Activated CD4-positive, alpha-beta T cell treated with anti-CD3 and anti-CD28 coated beads for 24 hours (primary cell): ENCODE results near the gene ADAMTS16.

ENCODE experiments used
- DNase-seq, 2 donors: peaks; one replicate each; pipeline ENCODE4 v3.0.0-alpha.2; 2020; ENCODE audit warnings: low read depth in 2 of 2

Gene ADAMTS16

GRCh38 chr5:5239191-5239590, 99.1 kb downstream of the ADAMTS16 start:
- no peak for DNase-seq

GRCh38 chr5:5240234-5240633, 100.1 kb downstream of the ADAMTS16 start:
- no peak for DNase-seq

GRCh38 chr5:5242056-5242455, 101.9 kb downstream of the ADAMTS16 start:
- DNase-seq: no peak

- DNase-seq: no peak
These were observed 106.6 kb downstream of the ADAMTS16 start for GRCh38 chr5:5246736-5247135.

- no peak for DNase-seq
These were observed 110.6 kb downstream of the ADAMTS16 start for GRCh38 chr5:5250758-5251157.

- no peak for DNase-seq
These were observed 112.0 kb downstream of the ADAMTS16 start for GRCh38 chr5:5252106-5252505.

GRCh38 chr5:5257353-5257752, 117.2 kb downstream of the ADAMTS16 start:
- DNase-seq: no peak

GRCh38 chr5:5258564-5258963, 118.4 kb downstream of the ADAMTS16 start:
- DNase-seq: no peak

- DNase-seq: no peak
These were observed 124.6 kb downstream of the ADAMTS16 start for GRCh38 chr5:5264727-5265126.

GRCh38 chr5:5266297-5266696, 126.2 kb downstream of the ADAMTS16 start:
- DNase-seq: no peak

- DNase-seq: no peak
These were observed 130.0 kb downstream of the ADAMTS16 start for GRCh38 chr5:5270161-5270560.

- DNase-seq: no peak
These were observed 131.0 kb downstream of the ADAMTS16 start for GRCh38 chr5:5270958-5271785.

GRCh38 chr5:5271786-5272321, 131.7 kb downstream of the ADAMTS16 start:
- no peak for DNase-seq

- DNase-seq: no peak
These were observed 133.3 kb downstream of the ADAMTS16 start for GRCh38 chr5:5273398-5273797.

- no peak for DNase-seq
These were observed 133.8 kb downstream of the ADAMTS16 start for GRCh38 chr5:5273976-5274375.

GRCh38 chr5:5275211-5275610, 135.1 kb downstream of the ADAMTS16 start:
- no peak for DNase-seq

GRCh38 chr5:5276430-5276829, 136.3 kb downstream of the ADAMTS16 start:
- DNase-seq: no peak

- no peak for DNase-seq
These were observed 136.9 kb downstream of the ADAMTS16 start for GRCh38 chr5:5276951-5277517.

GRCh38 chr5:5278201-5278814, 138.2 kb downstream of the ADAMTS16 start:
- DNase-seq: no peak

- DNase-seq: no peak
These were observed 138.8 kb downstream of the ADAMTS16 start for GRCh38 chr5:5278815-5279381.

GRCh38 chr5:5285906-5286305, 145.8 kb downstream of the ADAMTS16 start:
- DNase-seq: no peak

- DNase-seq: no peak
These were observed 147.3 kb downstream of the ADAMTS16 start for GRCh38 chr5:5287419-5287818.
